GM23248 (cell line): Measurements from ENCODE around the gene OR10H5. TPM values are rescaled to one million over a fixed set of nuclear protein-coding genes. Genes with fewer than 3 reads are reported as not detected.
"Not testable (repeated sequence)": the region's sequence is repeated elsewhere in the genome, so short reads cannot be mapped to it uniquely, and the experiment has no call there.

ENCODE experiments used
- DNase-seq: peaks from one replicate; pipeline ENCODE4 v3.0.0-alpha.2; 2015
- H2AFZ ChIP-seq: fragments of 200-600 bp; sonication (generic); 2 replicates; pipeline ENCODE4 v1.6.1; 2016; ENCODE audit warnings: antibody characterized with exemption
- H3F3A ChIP-seq: fragments of 200-600 bp; sonication (generic); 2 replicates; pipeline ENCODE4 v1.6.1; 2016; ENCODE audit warnings: mild to moderate bottlenecking, antibody characterized with exemption, mixed run types; ENCODE audit not compliant: insufficient read depth
- H3K27ac ChIP-seq: fragments of 200-600 bp; sonication (generic); 2 replicates; pipeline ENCODE4 v1.5.1; 2016; ENCODE audit warnings: mild to moderate bottlenecking
- H3K27me3 ChIP-seq: fragments of 200-600 bp; sonication (generic); replicated peaks from 2 replicates; pipeline ENCODE4 v1.6.1; 2016; ENCODE audit warnings: mild to moderate bottlenecking; ENCODE audit not compliant: insufficient read depth
- H3K36me3 ChIP-seq: fragments of 200-600 bp; sonication (generic); 2 replicates; pipeline ENCODE4 v1.6.1; 2016; ENCODE audit warnings: low read depth, mild to moderate bottlenecking
- H3K4me1 ChIP-seq: fragments of 200-600 bp; sonication (generic); 2 replicates; pipeline ENCODE4 v1.6.1; 2016; ENCODE audit warnings: mild to moderate bottlenecking; ENCODE audit not compliant: insufficient read depth
- H3K4me2 ChIP-seq: fragments of 200-600 bp; sonication (generic); one replicate; pipeline ENCODE4 v1.6.1; 2016; ENCODE audit warnings: mild to moderate bottlenecking; ENCODE audit not compliant: unreplicated experiment
- H3K4me3 ChIP-seq: fragments of 200-600 bp; sonication (generic); 2 replicates; pipeline ENCODE4 v1.5.1; 2016; ENCODE audit warnings: mild to moderate bottlenecking
- H3K79me2 ChIP-seq: fragments of 200-600 bp; sonication (generic); 2 replicates; pipeline ENCODE4 v1.6.1; 2016; ENCODE audit warnings: mild to moderate bottlenecking; ENCODE audit not compliant: insufficient read depth
- H3K9ac ChIP-seq: fragments of 200-600 bp; sonication (generic); 2 replicates; pipeline ENCODE4 v1.6.1; 2016; ENCODE audit warnings: mild to moderate bottlenecking
- H3K9me2 ChIP-seq: fragments of 200-600 bp; sonication (generic); 2 replicates; pipeline ENCODE4 v1.6.1; 2016; ENCODE audit warnings: mixed run types, mild to moderate bottlenecking, moderate library complexity; ENCODE audit not compliant: insufficient read depth
- H3K9me3 ChIP-seq: fragments of 200-600 bp; sonication (generic); one replicate; pipeline ENCODE4 v1.6.1; 2017; ENCODE audit warnings: low read depth
- H4K20me1 ChIP-seq: fragments of 200-600 bp; sonication (generic); 2 replicates; pipeline ENCODE4 v1.6.0; 2016; ENCODE audit not compliant: insufficient read depth
- EZH2 ChIP-seq: fragments of 200-600 bp; sonication (generic); IDR thresholded peaks from 2 replicates; pipeline ENCODE4 v1.6.1; 2018; ENCODE audit warnings: antibody characterized with exemption, mild to moderate bottlenecking; ENCODE audit not compliant: insufficient read depth, poor library complexity, severe bottlenecking
- EZH2phosphoT487 ChIP-seq: fragments of 200-600 bp; sonication (generic); IDR thresholded peaks from 2 replicates; pipeline ENCODE4 v1.6.1; 2018; ENCODE audit warnings: antibody characterized with exemption, moderate library complexity, mild to moderate bottlenecking, low read depth; ENCODE audit not compliant: insufficient read depth
- WGBS, 2 experiments: methylation state at CpG; one replicate each; pipeline ENCODE4 v1.1.6; 2015 to 2017; ENCODE audit warnings: low lambda C conversion rate in 2 of 2, low coverage in 1 of 2; ENCODE audit errors: missing lambda C conversion rate in 2 of 2; 5-methylcytosine and 5-hydroxymethylcytosine counted together
- in situ Hi-C: fragments of 300-500 bp; cut with MboI; formaldehyde crosslinking; loops from 2 replicates; pipeline ENCODE4 v1.15.0; 2020
- polyA plus RNA-seq: library from polyadenylated mRNA; unstranded; fragments of >200 nt; fragmentation: Nextera tagmentation; extraction: Ambion mirVana; gene quantifications from 2 replicates; pipeline ENCODE4 v1.2.1, GENCODE V29; 2016
- total RNA-seq: library from RNA; depleted of rRNA; stranded (reverse); fragments of >200 nt; shearing (Covaris generic); gene quantifications from 2 replicates; pipeline ENCODE4 v1.2.3, GENCODE V29; 2014

The OR10H5 gene
- total and polyA plus RNA-seq, 2 experiments from 2014 or later, result not detected

GRCh38 chr19:15820646-15821045 lies 33.2 kb downstream of the OR10H5 start:
- WGBS, 2 experiments, result 35 to 39% methylated on average over 8 of the region's 8 CpGs
- in situ Hi-C loops, result no loop called here
- no peaks in the 10 kb centered on the region for H3K4me1 ChIP-seq
- no peak overlapping the region for H3K4me3 ChIP-seq
- no peaks in the 10 kb centered on the region for H4K20me1 ChIP-seq
- no peaks in the 10 kb centered on the region for H3K9me3 ChIP-seq
- H3K27ac ChIP-seq, result no peak overlapping the region
- no peaks in the 10 kb centered on the region for H3K27me3 ChIP-seq
- no peaks in the 10 kb centered on the region for H3K79me2 ChIP-seq
- H3K4me2 ChIP-seq, result no peak overlapping the region
- H3K9me2 ChIP-seq, result no peaks in the 10 kb centered on the region
- H2AFZ ChIP-seq, result no peak overlapping the region
- H3K36me3 ChIP-seq, result no peaks in the 10 kb centered on the region
- H3K9ac ChIP-seq, result no peak overlapping the region
- no peaks in the 10 kb centered on the region for H3F3A ChIP-seq
- no peak for DNase-seq
- no peak for TF ChIP-seq EZH2phosphoT487
- TF ChIP-seq EZH2, result no peak

- Histone ChIP-seq H3K27ac (no peak overlapping the region), H2AFZ (no peak overlapping the region), H3K27me3 (no peaks in the 10 kb centered on the region), H3K9me2 (no peaks in the 10 kb centered on the region), H4K20me1 (no peaks in the 10 kb centered on the region), H3K4me1 (no peaks in the 10 kb centered on the region), H3K9ac (no peak overlapping the region), H3F3A (no peaks in the 10 kb centered on the region), H3K9me3 (no peaks in the 10 kb centered on the region), H3K79me2 (no peaks in the 10 kb centered on the region), H3K4me2 (no peak overlapping the region), H3K36me3 (no peaks in the 10 kb centered on the region), H3K4me3 (no peak overlapping the region)
- in situ Hi-C loops, result no loop called here
- 39 to 41% methylated on average over 1 of the region's 1 CpG for WGBS, 2 experiments
- TF ChIP-seq EZH2 (no peak), EZH2phosphoT487 (no peak)
- DNase-seq, result no peak
These were observed 38.3 kb downstream of the OR10H5 start for GRCh38 chr19:15825753-15826152.

DNA sequence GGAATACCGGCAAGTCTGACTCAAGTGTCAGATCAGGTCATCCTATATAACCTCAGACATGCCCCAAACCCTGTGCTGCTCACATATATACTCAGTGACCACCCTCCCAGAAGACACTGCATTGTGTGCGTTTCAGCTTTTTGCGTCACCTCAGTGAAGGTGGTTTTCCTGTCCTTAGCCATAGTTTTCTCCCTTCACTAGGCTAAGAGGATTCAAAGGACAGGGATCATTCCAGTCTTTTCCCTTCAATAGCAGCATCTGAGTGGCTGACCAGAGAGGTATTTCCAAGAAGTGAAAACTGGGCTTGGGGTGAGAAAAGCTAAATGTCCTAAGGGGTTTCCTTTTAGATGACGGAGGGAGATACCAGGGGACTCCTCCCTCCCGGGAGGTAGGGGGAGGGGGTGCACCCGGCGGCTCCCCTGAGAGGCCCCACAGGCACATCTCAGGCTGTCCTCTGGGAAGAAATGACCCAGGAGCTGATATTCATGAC lies 40.7 kb downstream of the OR10H5 start:
- H3K36me3 ChIP-seq, result no peaks in the 10 kb centered on the region
- H3F3A ChIP-seq, result no peaks in the 10 kb centered on the region
- no peak overlapping the region for H3K4me3 ChIP-seq
- DNase-seq, result no peak
- no peaks in the 10 kb centered on the region for H3K9me3 ChIP-seq
- H3K9me2 ChIP-seq, result no peaks in the 10 kb centered on the region
- in situ Hi-C loops, result no loop called here
- H3K9ac ChIP-seq, result no peak overlapping the region
- TF ChIP-seq EZH2 (no peak), EZH2phosphoT487 (no peak)
- no peak overlapping the region for H3K27ac ChIP-seq
- WGBS, 2 experiments, result 12 to 23% methylated on average over 4 to 7 of the region's 7 CpGs
- no peak overlapping the region for H3K4me2 ChIP-seq
- no peaks in the 10 kb centered on the region for H3K79me2 ChIP-seq
- no peak overlapping the region for H2AFZ ChIP-seq
- H3K4me1 ChIP-seq, result no peaks in the 10 kb centered on the region
- H3K27me3 ChIP-seq, result no peaks in the 10 kb centered on the region
- H4K20me1 ChIP-seq, result no peaks in the 10 kb centered on the region

- H3K9ac ChIP-seq, H3K9me3 ChIP-seq, in situ Hi-C loops, H3K79me2 ChIP-seq, H2AFZ ChIP-seq, H3K4me3 ChIP-seq, H3K4me1 ChIP-seq, H3F3A ChIP-seq, H3K9me2 ChIP-seq, DNase-seq, H3K36me3 ChIP-seq, H3K4me2 ChIP-seq, H3K27ac ChIP-seq, H3K27me3 ChIP-seq, H4K20me1 ChIP-seq: not testable (repeated sequence)
- 33 to 37% methylated on average over 13 of the region's 13 CpGs for WGBS, 2 experiments
These were observed 41.3 kb downstream of the OR10H5 start for GRCh38 chr19:15828611-15829305.

GRCh38 chr19:15829306-15829698 lies 41.8 kb downstream of the OR10H5 start:
- 72% methylated on average over 10 of the region's 10 CpGs for WGBS, 2 experiments
- Histone ChIP-seq H2AFZ (no peak overlapping the region), H3K27ac (no peak overlapping the region), H3K9me2 (no peaks in the 10 kb centered on the region), H3K4me2 (no peak overlapping the region), H4K20me1 (no peaks in the 10 kb centered on the region), H3K4me3 (no peak overlapping the region), H3K4me1 (no peaks in the 10 kb centered on the region), H3K27me3 (no peaks in the 10 kb centered on the region), H3K79me2 (no peaks in the 10 kb centered on the region), H3K9me3 (no peaks in the 10 kb centered on the region), H3K36me3 (no peaks in the 10 kb centered on the region), H3K9ac (no peak overlapping the region), H3F3A (no peaks in the 10 kb centered on the region)
- TF ChIP-seq EZH2phosphoT487 (no peak), EZH2 (no peak)
- no peak for DNase-seq
- in situ Hi-C loops, result no loop called here
